ENCODE measurements around the gene SNX32.
"Not testable (repeated sequence)": the region's sequence is repeated elsewhere in the genome, so short reads cannot be mapped to it uniquely, and the experiment has no call there.

Gene SNX32

DNA sequence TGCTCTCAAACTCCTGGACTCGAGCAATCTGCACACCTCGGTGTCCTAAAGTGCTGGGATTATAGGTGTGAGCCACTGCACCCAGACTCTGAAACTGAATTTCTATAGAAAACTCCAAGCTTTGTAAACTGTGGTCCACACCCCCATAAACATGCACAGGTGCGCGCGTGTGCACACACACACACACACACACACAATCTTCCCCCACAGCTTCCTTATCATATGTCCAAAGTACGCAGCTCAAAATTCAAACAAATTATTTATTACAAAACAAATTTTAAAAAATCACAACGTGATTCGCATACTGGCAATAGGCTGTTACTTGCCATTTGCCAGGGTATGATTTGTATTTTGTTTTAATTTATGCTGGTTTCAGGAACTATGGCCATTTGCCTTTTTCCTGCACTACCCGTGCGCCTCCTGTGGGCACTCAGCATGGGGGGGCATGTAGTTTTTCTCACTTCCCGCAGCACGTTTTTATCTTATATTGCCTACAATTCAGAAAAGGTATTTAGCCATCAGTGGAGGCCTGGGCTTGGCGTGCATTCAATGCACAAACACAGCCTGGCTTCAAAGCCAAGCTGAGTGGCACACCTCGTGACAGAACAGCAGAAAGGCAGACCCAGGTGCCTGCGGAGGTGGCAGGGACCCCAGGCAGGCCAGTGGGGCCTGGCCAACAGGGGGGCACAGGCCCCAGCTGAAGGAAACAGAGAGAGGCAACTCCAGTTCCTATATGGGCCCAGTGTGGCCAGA lies 10.8 kb upstream of the SNX32 start:
- DNase-seq (ENCODE audit: low read depth in 2 of 2, low spot score in 1 of 2): no peak

GRCh38 chr11:65826984-65827735 lies 6.6 kb upstream of the SNX32 start:
- DNase-seq (ENCODE audit: low read depth in 2 of 2, low spot score in 1 of 2): no peak

GRCh38 chr11:65829459-65829858 lies 4.3 kb upstream of the SNX32 start:
- DNase-seq (ENCODE audit: low read depth in 2 of 2, low spot score in 1 of 2): no peak

DNA sequence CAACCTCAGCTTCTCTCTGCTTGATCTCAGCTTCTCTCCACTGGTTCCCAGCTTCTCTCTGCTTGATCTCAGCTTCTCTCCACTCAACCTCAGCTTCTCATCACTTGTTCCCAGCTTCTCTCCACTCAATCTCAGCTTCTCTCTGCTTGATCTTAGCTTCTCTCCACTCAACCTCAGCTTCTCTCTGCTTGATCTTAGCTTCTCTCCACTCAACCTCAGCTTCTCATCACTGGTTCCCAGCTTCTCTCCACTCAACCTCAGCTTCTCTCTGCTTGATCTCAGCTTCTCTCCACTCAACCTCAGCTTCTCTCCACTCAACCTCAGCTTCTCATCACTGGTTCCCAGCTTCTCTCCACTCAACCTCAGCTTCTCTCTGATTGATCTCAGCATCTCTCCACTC lies 1.5 kb upstream of the SNX32 start:
- DNase-seq (ENCODE audit: low read depth in 2 of 2, low spot score in 1 of 2): not testable (repeated sequence)

DNA sequence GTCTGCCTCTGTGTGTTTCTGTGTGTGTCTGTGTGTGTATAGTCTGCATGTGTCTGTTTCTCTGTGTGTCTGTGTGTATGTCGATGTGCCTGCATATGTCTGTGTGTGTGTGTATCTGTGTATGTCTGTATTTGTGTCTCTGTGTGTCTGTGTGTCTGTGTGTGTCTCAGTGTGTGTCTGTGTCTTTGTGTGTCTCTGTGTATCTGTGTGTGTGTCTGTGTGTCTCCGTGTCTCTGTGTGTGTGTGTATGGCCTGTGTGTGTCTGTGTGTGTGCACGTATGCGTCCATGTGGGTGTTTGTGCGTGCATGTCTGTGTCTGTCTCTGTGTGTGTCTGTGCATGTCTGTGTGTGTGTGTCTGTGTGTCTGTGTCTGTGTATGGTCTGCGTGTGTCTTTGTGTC lies 439 bp downstream of the SNX32 start:
- DNase-seq (ENCODE audit: low read depth in 2 of 2, low spot score in 1 of 2): no peak

- DNase-seq (ENCODE audit: low read depth in 2 of 2, low spot score in 1 of 2): no peak
Observed at GRCh38 chr11:65842144-65842543, 8.4 kb downstream of the SNX32 start.

- no peak for DNase-seq (ENCODE audit: low read depth in 2 of 2, low spot score in 1 of 2)
Observed at GRCh38 chr11:65843811-65844210, 10.0 kb downstream of the SNX32 start.

GRCh38 chr11:65844231-65844872 lies 10.6 kb downstream of the SNX32 start:
- DNase-seq (ENCODE audit: low read depth in 2 of 2, low spot score in 1 of 2): no peak

- DNase-seq (ENCODE audit: low read depth in 2 of 2, low spot score in 1 of 2): no peak
Observed at GRCh38 chr11:65847746-65848145, 14.0 kb downstream of the SNX32 start.

- DNase-seq (ENCODE audit: low read depth in 2 of 2, low spot score in 1 of 2): not testable (repeated sequence)
Observed at GRCh38 chr11:65848693-65849092, 14.9 kb downstream of the SNX32 start.

GRCh38 chr11:65849366-65849765 lies 15.6 kb downstream of the SNX32 start:
- no peak for DNase-seq (ENCODE audit: low read depth in 2 of 2, low spot score in 1 of 2)

DNA sequence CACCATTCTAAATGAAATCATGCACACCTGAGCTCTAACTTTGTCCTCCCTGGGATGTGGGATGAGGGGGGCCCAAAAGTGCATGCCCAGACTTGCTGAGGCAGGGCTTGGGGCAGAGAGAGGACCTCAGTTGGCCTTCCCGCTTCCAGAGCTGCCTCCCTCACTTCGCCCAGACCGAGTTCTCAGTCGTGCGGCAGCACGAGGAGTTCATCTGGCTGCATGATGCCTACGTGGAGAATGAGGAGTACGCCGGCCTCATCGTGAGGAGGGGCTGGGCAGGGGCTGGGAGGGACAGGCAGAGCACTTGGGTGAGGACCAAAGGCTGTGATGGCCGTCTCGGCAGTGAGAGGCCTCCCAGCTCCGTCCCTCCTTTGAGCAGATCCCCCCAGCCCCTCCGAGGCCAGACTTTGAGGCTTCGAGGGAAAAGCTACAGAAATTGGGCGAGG lies 16.0 kb downstream of the SNX32 start:
- no peak for DNase-seq (ENCODE audit: low read depth in 2 of 2, low spot score in 1 of 2)

DNA sequence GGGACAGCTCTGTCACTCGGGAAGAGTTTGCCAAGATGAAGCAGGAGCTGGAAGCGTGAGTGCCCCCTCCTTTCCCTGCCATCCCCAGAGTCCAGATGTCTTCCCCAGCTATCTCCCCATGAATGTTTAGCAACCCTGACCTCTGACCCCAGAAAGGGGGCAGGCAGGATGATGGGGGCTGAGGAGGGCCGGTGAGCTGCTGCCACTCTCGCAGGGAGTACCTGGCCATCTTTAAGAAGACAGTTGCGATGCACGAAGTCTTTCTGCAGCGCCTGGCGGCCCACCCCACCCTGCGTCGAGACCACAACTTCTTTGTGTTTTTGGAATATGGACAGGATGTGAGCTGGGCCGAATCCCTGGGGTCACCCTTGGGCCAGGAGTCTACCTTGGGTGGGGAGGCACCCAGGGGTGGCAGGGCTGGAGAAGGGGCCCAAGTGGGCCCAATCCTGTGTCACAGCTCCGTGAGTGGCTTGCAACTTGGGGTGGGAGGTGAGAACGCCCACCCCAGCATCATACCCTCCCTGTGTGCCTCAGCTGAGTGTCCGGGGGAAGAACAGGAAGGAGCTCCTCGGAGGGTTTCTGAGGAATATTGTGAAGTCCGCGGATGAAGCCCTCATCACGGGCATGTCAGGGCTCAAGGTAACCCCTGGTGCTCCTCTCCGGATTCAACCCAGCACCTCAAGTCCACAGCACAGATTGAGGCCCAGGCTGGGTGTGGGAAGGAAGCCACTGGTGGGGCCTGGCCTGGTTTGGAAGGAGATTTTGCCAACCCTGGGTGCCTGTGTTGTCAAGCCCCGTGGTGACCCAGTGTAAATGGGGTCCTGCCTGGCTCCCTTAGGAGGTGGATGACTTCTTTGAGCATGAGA lies 16.7 kb downstream of the SNX32 start:
- no peak for DNase-seq (ENCODE audit: low read depth in 2 of 2, low spot score in 1 of 2)

- DNase-seq (ENCODE audit: low read depth in 2 of 2, low spot score in 1 of 2): no peak
Observed at GRCh38 chr11:65851083-65851579, 17.4 kb downstream of the SNX32 start.

GRCh38 chr11:65851811-65852507 lies 18.2 kb downstream of the SNX32 start:
- DNase-seq (ENCODE audit: low read depth in 2 of 2, low spot score in 1 of 2): no peak

DNA sequence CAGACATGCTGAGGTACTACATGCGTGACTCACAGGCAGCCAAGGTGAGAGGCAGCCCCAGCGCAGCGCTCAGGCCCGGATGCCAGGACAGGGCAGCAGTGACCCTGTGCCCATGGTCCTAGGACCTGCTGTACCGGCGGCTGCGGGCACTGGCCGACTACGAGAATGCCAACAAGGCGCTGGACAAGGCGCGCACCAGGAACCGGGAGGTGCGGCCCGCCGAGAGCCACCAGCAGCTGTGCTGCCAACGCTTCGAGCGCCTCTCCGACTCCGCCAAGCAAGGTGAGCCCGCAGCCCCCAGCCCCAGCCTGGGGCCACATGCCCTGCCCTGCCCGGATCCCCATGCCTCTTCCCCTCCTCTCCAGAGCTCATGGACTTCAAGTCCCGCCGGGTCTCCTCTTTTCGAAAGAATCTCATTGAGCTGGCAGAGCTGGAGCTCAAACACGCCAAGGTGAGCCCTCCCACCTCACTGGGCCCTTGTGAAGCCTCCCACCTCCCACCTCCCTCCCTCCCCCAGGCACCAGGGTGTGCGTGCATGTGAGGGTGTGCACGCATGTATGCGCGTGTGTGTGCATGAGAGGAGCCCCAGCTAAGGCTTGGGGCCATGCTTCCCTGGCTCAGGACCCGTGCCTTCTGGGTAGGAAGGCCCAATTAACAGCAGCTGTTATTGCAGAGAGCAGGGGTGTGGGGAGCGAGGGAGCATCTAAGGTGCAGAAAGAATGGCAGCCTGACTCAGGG lies 18.9 kb downstream of the SNX32 start:
- no peak for DNase-seq (ENCODE audit: low read depth in 2 of 2, low spot score in 1 of 2)

GRCh38 chr11:65853246-65853979 lies 19.6 kb downstream of the SNX32 start:
- no peak for DNase-seq (ENCODE audit: low read depth in 2 of 2, low spot score in 1 of 2)

GRCh38 chr11:65854161-65854592 lies 20.4 kb downstream of the SNX32 start:
- no peak for DNase-seq (ENCODE audit: low read depth in 2 of 2, low spot score in 1 of 2)
